ENCODE data around the gene DENND5A.

DNA sequence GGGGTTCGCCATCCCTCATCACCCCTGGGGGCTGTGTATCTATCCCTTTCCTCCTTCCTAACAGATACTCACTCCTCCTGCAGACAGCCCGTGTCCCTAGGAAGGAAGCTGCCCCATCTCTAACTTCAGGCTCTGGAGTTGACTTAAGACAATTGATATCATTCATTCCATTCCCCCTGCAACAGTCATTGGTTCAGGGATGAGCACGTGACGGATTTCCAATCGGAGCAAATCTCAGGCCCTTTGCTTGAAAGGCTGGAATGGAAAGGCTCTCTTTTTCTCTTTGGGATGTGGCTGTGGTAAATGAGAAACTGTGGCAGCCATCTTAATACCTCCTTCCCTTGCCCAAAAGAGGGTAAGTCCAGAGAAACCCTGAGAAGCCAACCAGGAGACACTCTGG, 168.7 kb downstream of the DENND5A start:
- TF ChIP-seq POLR2AphosphoS5 (IDR thresholded peaks at IDR 0.05) (no peak), CTCF (IDR thresholded peaks at IDR 0.05 in 8 of 11, conservative IDR thresholded peaks at IDR 0.05 in 3 of 11) (no peak)
